WTC11 (cell line): ENCODE measurements around the gene STX4. TPM values are rescaled to one million over a fixed set of nuclear protein-coding genes. Genes with fewer than 3 reads are reported as not detected.

Source experiments
- ATAC-seq: fragments of 200-7000 bp; cut with Tn5 transposase; 2 replicates; pipeline ENCODE4 v1.10.0; 2021; ENCODE audit warnings: mild to moderate bottlenecking, moderate library complexity
- Bru-seq: library from RNA; stranded (reverse); fragments of 400-500 nt; gene quantifications from one replicate; lab custom pipeline; 2021; lab: Mats Ljungman, UMichigan
- CTCF ChIA-PET: fragments of 300-600 bp; sonication (Branson Sonifier 250); formaldehyde crosslinking; loops from one replicate; lab custom pipeline; 2021; ENCODE audit warnings: antibody characterized with exemption; lab: Charles Lee
- POLR2A ChIA-PET: fragments of 350-600 bp; sonication (Branson Sonifier 250); formaldehyde crosslinking; loops from one replicate; lab custom pipeline; 2021; ENCODE audit warnings: antibody characterized with exemption; lab: Charles Lee
- DNase-seq: peaks from one replicate; pipeline ENCODE4 v3.0.0; 2021; ENCODE audit warnings: low spot score
- H3K27ac Mint-ChIP-seq: 2 replicates; pipeline ENCODE4 v1.8.0; 2021; ENCODE audit warnings: mixed read lengths
- H3K27me3 Mint-ChIP-seq: 2 replicates; pipeline ENCODE4 v1.8.0; 2021; ENCODE audit warnings: low read depth, mild to moderate bottlenecking, moderate library complexity, mixed read lengths
- H3K36me3 Mint-ChIP-seq: 2 replicates; pipeline ENCODE4 v1.8.0; 2021; ENCODE audit warnings: mixed read lengths
- H3K4me1 Mint-ChIP-seq: 2 replicates; pipeline ENCODE4 v1.8.0; 2022; ENCODE audit warnings: mixed read lengths
- H3K4me3 Mint-ChIP-seq: 2 replicates; pipeline ENCODE4 v1.8.0; 2021; ENCODE audit warnings: mild to moderate bottlenecking, moderate library complexity, mixed read lengths
- H3K9me3 Mint-ChIP-seq: 2 replicates; pipeline ENCODE4 v1.8.0; 2021; ENCODE audit warnings: mixed read lengths
- ARID4B ChIP-seq: sonication (generic); formaldehyde crosslinking; IDR thresholded peaks from 2 replicates; pipeline ENCODE4 v1.8.0; 2023; ENCODE audit warnings: missing genetic modification reagents, mild to moderate bottlenecking, borderline replicate concordance
- ATF6 ChIP-seq: sonication (generic); formaldehyde crosslinking; IDR thresholded peaks from 2 replicates; pipeline ENCODE4 v1.8.1; 2023; ENCODE audit warnings: mild to moderate bottlenecking, missing genetic modification reagents
- EMX1 ChIP-seq: fragments of 250-450 bp; sonication (Bioruptor Pico); IDR thresholded peaks from 2 replicates; pipeline ENCODE4 v1.8.0; 2021; ENCODE audit warnings: mild to moderate bottlenecking
- FOXJ3 ChIP-seq: sonication (generic); formaldehyde crosslinking; IDR thresholded peaks from 2 replicates; pipeline ENCODE4 v1.9.0; 2021; ENCODE audit warnings: missing genetic modification reagents, mild to moderate bottlenecking, borderline replicate concordance
- HMGXB4 ChIP-seq: sonication (generic); formaldehyde crosslinking; IDR thresholded peaks from 2 replicates; pipeline ENCODE4 v1.8.1; 2023; ENCODE audit warnings: mild to moderate bottlenecking, moderate library complexity, missing genetic modification reagents
- PRRX2 ChIP-seq: fragments of 250-450 bp; sonication (Bioruptor Pico); IDR thresholded peaks from 2 replicates; pipeline ENCODE4 v1.8.0; 2021; ENCODE audit warnings: mild to moderate bottlenecking
- SMAD3 ChIP-seq: sonication (generic); formaldehyde crosslinking; IDR thresholded peaks from 2 replicates; pipeline ENCODE4 v1.8.0; 2022; ENCODE audit warnings: missing genetic modification reagents, mild to moderate bottlenecking, borderline replicate concordance
- SOX15 ChIP-seq: fragments of 250-450 bp; sonication (Bioruptor Pico); IDR thresholded peaks from 2 replicates; pipeline ENCODE4 v1.9.0; 2021; ENCODE audit warnings: mild to moderate bottlenecking
- SP1 ChIP-seq: sonication (generic); formaldehyde crosslinking; conservative IDR thresholded peaks from 2 replicates; pipeline ENCODE4 v1.8.1; 2022; ENCODE audit warnings: missing genetic modification reagents
- TEAD4 ChIP-seq: sonication (generic); formaldehyde crosslinking; IDR thresholded peaks from 2 replicates; pipeline ENCODE4 v1.8.0; 2022; ENCODE audit warnings: mild to moderate bottlenecking, missing genetic modification reagents
- ZBTB21 ChIP-seq: sonication (generic); formaldehyde crosslinking; IDR thresholded peaks from 2 replicates; pipeline ENCODE4 v1.8.1; 2023; ENCODE audit warnings: mild to moderate bottlenecking, missing genetic modification reagents, borderline replicate concordance
- ZBTB43 ChIP-seq: sonication (generic); formaldehyde crosslinking; IDR thresholded peaks from 2 replicates; pipeline ENCODE4 v1.8.1; 2023; ENCODE audit warnings: mild to moderate bottlenecking, missing genetic modification reagents
- ZNF281 ChIP-seq: sonication (generic); formaldehyde crosslinking; IDR thresholded peaks from 2 replicates; pipeline ENCODE4 v1.8.0; 2023; ENCODE audit warnings: mild to moderate bottlenecking, missing genetic modification reagents
- ZNF416 ChIP-seq: fragments of 250-450 bp; sonication (Bioruptor Pico); IDR thresholded peaks from 2 replicates; pipeline ENCODE4 v1.9.0; 2021; ENCODE audit warnings: mild to moderate bottlenecking, inconsistent platforms
- ZNF423 ChIP-seq: fragments of 250-450 bp; sonication (Bioruptor Pico); IDR thresholded peaks from 2 replicates; pipeline ENCODE4 v2.1.2; 2022; ENCODE audit warnings: mild to moderate bottlenecking, moderate library complexity
- ZNF532 ChIP-seq: fragments of 250-450 bp; sonication (Bioruptor Pico); IDR thresholded peaks from 2 replicates; pipeline ENCODE4 v1.9.0; 2021; ENCODE audit warnings: mild to moderate bottlenecking, borderline replicate concordance
- ZNF671 ChIP-seq: fragments of 250-450 bp; sonication (Bioruptor Pico); IDR thresholded peaks from 2 replicates; pipeline ENCODE4 v1.8.0; 2021; ENCODE audit warnings: mild to moderate bottlenecking
- long read RNA-seq, 3 experiments: library from RNA in 1 of 3; library from capped mRNA in 1 of 3; library from polyadenylated mRNA in 1 of 3; unstranded in 2 of 3; stranded (forward) in 1 of 3; transcript quantifications; one replicate each; pipeline ENCODE4 v2.0.0, GENCODE V29; 2021
- total RNA-seq: library from RNA; stranded (reverse); gene quantifications from 3 replicates; pipeline ENCODE4 v1.2.3, GENCODE V29; 2021

Gene STX4
- total RNA-seq (31.3 to 38.4 TPM (median 32.5 TPM) in 3 replicates), Bru-seq, nascent RNA (percentile 60 among the genes with signal in this experiment)
- long read RNA-seq, experiment 1, transcript STX4-201 (11 exons, 1,481 nt) = major isoform, 50 of 69 reads
- long read RNA-seq, experiment 1, partial matches to known transcripts = 4 of 69 reads
- long read RNA-seq, experiment 1, other reads (novel, unspliced or antisense) = 12 of 69 reads
- long read RNA-seq, experiment 2, transcript STX4-201 (11 exons, 1,481 nt) = major isoform, 20 of 37 reads
- long read RNA-seq, experiment 2, transcript STX4-217 (4 exons, 649 nt) = minor isoform, 5 of 37 reads
- long read RNA-seq, experiment 2, partial matches to known transcripts = 7 of 37 reads
- long read RNA-seq, experiment 2, other reads (novel, unspliced or antisense) = 5 of 37 reads
- long read RNA-seq, experiment 3, transcript STX4-201 (11 exons, 1,481 nt) = major isoform, 79 of 107 reads
- long read RNA-seq, experiment 3, partial matches to known transcripts = 6 of 107 reads
- long read RNA-seq, experiment 3, other reads (novel, unspliced or antisense) = 18 of 107 reads

GRCh38 chr16:31032736-31033708 is at the start of gene STX4:
Gene STX4 (plus strand): TSS chr16:31033558. CDS start chr16:31033806, 248 bp downstream.
- Mint-ChIP-seq H3K4me3 (peak within 1 kb of the TSS; percentile 90), H3K4me1 (no peaks in the 10 kb centered on the region), H3K27ac (peak within 1 kb of the TSS; percentile 70), H3K36me3 (no peaks in the 10 kb centered on the region), H3K9me3 (no peaks in the 10 kb centered on the region), H3K27me3 (no peaks in the 10 kb centered on the region; the same call in 1 of the 2 replicates)
- ATAC-seq = peak; percentile 86
- ChIA-PET CTCF (interaction anchor here (1.0 to 2.7 kb wide), 9 partner anchors 9 to 109 kb away, joined by 3 to 16 read pairs (median 4); partner anchors contain the start of gene HSD3B7), POLR2A (interaction anchor here (0.8 to 1.0 kb wide), 2 partner anchors 9 to 49 kb away, joined by 3 read pairs; no protein-coding TSS in a partner anchor)
- peak; percentile 96 for DNase-seq
- no peak for TF ChIP-seq ZNF532 (CRISPR knock-in tag)
- TF ChIP-seq ZNF423 (CRISPR knock-in tag) = no peak
- no peak for TF ChIP-seq SOX15 (CRISPR knock-in tag)
- TF ChIP-seq ZNF281 = no peak; the same call in none of the 2 replicates
- TF ChIP-seq ZNF671 (CRISPR knock-in tag) = no peak
- no peak for TF ChIP-seq PRRX2 (CRISPR knock-in tag)
- peak; percentile 96 for TF ChIP-seq SMAD3 (CRISPR knock-in tag)
- peak; percentile 100 for TF ChIP-seq ZBTB21 (CRISPR knock-in tag)
- TF ChIP-seq ATF6 (CRISPR knock-in tag) = no peak
- no peak for TF ChIP-seq TEAD4 (CRISPR knock-in tag)
- TF ChIP-seq EMX1 (CRISPR knock-in tag) = no peak
- peak; percentile 80 for TF ChIP-seq SP1 (CRISPR knock-in tag)
- no peak for TF ChIP-seq FOXJ3 (CRISPR knock-in tag)
- peak; percentile 88 for TF ChIP-seq ZBTB43 (CRISPR knock-in tag)
- peak; percentile 89 for TF ChIP-seq ARID4B
- no peak; the same call in 1 of the 2 replicates for TF ChIP-seq HMGXB4
- TF ChIP-seq ZNF416 (CRISPR knock-in tag) = no peak
